GM18873 (cell line): ENCODE data around the gene HK1.
A peak's percentile ranks its signal among the peaks of the same experiment; 100 is the strongest.

Experiments
- ATAC-seq: cut with Tn5 transposase; IDR thresholded peaks from one replicate; pipeline ENCODE4 v1.9.1; 2021; ENCODE audit warnings: mild to moderate bottlenecking, moderate library complexity, moderate number of reproducible peaks; ENCODE audit not compliant: unreplicated experiment, low FRiP score

HK1 gene

GRCh38 chr10:69366738-69367137, 88.4 kb downstream of the HK1 start:
- ATAC-seq: no peak

DNA sequence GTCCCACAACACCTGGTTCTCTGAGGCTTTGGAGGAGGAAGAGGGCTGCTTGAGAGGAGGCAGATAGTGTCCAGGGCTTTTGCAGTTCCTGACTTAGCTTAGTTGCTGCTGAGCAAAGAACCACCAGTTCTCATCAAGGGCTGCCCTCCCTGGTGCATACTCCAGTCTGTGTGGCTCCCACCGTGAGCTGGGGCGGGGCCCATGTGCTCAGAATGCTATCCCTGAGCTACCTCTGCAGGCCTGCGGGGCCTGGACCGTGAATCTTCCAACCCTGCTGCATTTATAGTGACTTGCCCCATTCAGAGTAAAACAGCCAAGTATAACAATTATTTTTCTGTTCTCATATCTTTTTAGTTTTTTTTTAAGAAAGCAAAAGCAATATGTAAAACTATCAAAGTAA, 89.2 kb downstream of the HK1 start:
- no peak for ATAC-seq

GRCh38 chr10:69372126-69372980, 94.1 kb downstream of the HK1 start:
- ATAC-seq: no peak

DNA sequence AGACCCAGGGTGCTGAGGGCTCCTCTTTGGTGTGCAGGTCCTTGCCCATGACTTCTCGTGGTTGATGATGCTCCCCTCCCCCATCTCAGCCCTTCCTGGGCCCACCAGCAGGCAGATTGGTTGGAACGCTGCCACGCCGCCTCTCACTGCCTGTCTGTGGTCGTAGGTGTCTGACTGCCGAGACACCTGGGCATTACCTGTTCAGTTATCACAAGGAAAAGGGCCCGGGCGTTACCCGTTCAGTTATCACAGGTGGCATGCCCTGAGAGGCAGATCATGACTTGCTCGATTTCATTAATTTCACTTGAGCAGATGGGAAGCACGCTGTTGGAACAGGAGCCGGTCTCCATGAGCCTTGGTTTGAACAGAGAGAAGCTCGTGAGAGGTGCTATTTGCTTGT, 95.9 kb downstream of the HK1 start:
- ATAC-seq: no peak

DNA sequence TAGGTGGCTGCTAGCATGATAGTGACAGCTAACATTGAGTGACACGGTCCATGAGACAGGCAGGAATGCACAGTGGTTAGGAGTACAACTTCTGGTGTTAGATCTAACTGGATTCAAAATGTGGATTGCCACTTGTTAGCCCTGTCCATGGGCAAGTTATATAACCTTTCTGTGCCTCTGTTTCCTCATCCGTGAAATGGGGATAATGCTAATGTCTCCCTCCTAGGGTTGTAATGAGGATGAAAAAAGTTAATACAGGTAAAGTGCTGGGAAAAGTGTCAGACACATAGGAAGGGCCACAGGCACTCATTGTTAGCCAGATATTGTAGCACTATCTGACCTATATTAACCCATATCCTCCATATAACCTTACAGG, 96.6 kb downstream of the HK1 start:
- no peak for ATAC-seq

GRCh38 chr10:69375307-69376151, 97.2 kb downstream of the HK1 start:
- no peak for ATAC-seq

DNA sequence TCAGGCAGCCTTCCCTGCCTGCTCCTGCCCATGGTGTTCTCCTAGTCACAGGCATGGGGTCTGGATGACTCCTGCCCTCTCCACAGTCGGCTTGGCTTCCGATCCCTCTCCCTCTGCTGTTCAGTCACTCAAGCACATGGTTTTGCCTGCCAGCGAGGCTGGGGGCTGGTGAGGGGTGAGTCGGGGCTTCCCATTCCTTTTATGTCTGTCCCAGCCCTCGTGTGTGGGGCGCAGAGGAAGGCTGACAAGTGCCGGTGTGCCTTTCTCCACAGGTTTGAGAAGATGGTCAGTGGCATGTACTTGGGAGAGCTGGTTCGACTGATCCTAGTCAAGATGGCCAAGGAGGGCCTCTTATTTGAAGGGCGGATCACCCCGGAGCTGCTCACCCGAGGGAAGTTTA, 98.4 kb downstream of the HK1 start:
- no peak for ATAC-seq

DNA sequence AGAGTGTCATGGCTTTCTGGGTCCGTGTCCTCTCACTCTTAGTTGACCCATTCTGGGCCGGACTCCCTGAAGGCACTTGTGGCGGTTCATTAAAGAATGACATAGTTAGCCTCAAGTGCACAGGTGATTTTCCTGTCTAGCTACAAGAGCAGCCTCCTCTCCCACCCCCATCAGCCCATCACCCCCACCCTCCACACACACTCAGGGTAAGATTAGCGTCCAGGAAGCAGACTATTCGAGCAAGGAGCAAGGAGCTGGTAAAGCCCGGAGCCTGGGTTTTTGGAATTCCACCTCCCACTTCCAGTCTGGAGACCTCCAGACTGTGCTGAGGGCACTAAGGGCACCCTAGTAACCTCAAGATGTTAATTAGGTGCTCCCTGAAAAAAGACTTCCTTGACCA, 98.9 kb downstream of the HK1 start:
- no peak for ATAC-seq

GRCh38 chr10:69377933-69378332, 99.6 kb downstream of the HK1 start:
- ATAC-seq: no peak

DNA sequence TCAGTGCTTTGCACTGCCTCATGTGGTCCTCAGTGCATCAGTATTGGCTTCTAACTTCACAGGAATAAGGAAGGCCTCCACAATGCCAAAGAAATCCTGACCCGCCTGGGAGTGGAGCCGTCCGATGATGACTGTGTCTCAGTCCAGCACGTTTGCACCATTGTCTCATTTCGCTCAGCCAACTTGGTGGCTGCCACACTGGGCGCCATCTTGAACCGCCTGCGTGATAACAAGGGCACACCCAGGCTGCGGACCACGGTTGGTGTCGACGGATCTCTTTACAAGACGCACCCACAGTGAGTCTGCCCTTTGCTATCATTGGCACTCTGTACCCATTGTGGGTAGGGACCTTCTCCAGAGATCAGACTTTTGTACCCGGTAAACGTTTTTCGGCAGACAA, 101.5 kb downstream of the HK1 start:
- ATAC-seq: no peak

DNA sequence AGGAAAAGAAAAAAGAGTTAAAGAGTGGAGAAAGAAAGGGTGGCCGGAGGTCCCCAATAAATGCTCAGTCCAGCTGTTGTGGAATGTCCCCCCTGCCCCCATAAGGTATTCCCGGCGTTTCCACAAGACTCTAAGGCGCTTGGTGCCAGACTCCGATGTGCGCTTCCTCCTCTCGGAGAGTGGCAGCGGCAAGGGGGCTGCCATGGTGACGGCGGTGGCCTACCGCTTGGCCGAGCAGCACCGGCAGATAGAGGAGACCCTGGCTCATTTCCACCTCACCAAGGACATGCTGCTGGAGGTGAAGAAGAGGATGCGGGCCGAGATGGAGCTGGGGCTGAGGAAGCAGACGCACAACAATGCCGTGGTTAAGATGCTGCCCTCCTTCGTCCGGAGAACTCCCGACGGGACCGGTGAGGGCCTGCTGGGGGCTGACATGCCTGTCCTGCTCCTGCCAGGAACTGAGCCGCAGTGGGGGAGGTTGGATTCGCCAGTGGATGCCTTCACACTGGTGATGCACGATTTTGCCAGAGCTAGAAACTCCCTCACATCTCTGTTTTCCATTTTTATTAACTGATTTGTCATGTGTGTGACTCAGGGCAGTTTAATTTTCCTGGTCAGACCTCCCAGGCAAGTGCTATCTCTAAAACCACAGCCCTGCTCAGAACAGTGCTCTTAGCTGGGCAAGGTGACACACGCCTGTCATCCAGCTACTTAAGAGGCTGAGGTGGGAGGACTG, 104.3 kb downstream of the HK1 start:
- ATAC-seq: no peak

GRCh38 chr10:69383558-69383957, 105.3 kb downstream of the HK1 start:
- ATAC-seq: no peak

DNA sequence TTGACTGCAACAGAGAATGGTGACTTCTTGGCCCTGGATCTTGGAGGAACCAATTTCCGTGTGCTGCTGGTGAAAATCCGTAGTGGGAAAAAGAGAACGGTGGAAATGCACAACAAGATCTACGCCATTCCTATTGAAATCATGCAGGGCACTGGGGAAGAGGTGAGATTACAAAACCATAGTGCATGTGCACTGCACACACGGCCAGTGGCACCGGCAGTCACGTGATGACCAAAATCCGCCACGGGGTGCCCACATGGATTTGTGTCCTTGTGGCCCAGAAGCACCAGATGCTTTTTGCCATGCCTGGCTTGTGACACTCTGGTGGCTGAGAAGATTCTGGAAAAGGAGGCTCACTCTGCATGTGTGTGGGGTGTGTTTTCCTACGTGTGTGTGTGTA, 106.0 kb downstream of the HK1 start:
- ATAC-seq: no peak

DNA sequence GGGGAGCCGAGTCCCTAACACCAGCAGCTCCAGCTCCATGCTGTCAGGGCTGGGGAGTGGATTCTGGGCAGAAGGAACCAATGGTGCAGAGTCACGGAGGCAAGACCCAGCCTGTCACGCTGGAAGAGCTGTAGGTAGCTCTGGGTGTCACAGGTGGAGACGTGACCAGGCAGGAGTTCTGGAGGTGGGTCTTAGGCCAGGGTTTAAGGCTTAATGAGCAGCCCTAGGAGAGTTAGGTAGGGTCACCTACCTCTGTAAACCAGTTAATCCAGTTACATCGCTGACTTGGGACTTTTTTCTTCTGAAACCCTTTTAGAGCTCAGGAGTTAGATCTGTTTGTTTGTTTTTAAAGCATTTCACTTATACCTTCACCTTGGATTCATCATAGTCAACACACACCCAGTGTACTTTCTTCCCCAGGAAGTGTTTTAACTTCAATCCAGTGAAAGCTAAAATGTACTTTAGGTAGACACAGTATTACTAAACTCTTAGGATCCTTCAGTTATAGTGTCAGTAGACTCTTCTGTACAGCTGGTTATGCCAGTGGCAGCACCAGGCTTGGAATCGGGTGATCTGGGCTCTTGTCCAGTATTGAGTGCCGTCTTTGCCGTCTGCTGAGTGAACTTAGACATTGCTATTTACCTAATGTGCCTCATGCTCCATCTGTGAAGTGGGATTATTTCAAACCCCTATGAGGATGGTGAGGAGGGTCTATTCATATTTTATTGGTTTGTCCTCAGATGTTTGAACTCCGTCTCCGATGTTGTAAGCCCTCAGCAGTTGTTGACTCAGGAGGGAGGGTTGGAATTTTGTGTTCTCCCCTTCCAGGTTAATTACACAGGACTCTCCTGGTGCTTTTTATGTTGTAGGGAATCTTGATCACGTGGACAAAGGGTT, 107.4 kb downstream of the HK1 start:
- no peak for ATAC-seq

DNA sequence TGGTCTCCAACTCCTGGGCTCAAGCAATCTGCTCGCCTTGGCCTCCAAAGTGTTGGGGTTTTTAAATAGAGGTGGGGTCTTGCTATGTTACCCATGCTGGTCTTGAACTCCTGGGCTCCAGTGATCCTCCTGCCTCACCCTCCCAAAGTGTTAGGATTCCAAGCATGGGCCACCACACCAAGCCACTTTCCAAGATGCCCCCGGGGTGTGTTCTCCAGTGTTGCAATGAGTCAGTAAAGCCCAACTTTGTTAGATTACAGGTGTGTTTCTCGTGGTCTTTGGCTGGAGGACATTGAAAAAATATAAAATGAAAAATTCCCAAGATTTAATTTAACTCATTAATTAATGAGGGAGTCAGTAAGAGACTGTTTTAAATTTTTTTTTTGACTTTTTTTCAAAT, 109.2 kb downstream of the HK1 start:
- no peak for ATAC-seq

GRCh38 chr10:69388488-69388887, 110.2 kb downstream of the HK1 start:
- ATAC-seq: no peak

DNA sequence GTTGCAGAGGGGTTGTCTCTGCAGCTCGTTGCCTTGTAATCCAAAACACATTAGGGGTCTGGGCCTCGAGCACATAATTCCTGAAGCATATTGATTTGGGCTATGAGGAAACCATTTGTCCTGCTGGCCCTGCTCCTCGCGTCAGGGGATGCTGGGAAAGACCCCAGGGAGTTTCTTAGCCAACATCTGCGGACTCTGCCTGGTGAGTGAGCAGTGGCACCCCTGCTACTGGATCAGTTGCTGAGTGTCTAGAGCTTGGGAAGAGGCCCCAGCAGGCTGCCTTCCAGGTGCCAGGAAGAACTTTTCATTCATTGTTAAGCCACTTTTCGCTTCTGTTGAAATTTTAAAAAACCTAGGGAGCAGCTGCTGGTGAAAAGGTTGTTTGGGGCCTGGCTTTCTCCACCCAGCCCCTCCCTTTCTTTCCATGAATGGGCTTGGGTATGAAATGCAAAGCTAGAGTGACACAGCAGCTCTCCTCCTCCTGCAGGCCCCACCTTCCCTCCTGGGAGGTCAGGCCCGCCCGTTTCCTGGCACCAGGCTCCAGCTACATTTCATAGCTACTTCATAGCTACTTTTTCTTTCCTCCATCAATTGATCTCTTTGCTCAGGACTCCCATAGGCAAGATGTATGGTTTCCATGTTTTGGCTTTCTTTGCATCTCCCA, 111.7 kb downstream of the HK1 start:
- ATAC-seq: no peak

- ATAC-seq: no peak
Observed at GRCh38 chr10:69391158-69391557, 112.9 kb downstream of the HK1 start.

GRCh38 chr10:69392481-69393000, 114.2 kb downstream of the HK1 start:
- peak; percentile 76 for ATAC-seq
